Dermis blood vessel endothelial cell (primary cell): ENCODE measurements around the gene CAPN1. TPM values are rescaled to one million over a fixed set of nuclear protein-coding genes. Genes with fewer than 3 reads are reported as not detected.
"Not testable (repeated sequence)": the region's sequence is repeated elsewhere in the genome, so short reads cannot be mapped to it uniquely, and the experiment has no call there.

Experiments
- DNase-seq: peaks from one replicate; pipeline ENCODE4 v3.0.0; 2010
- total RNA-seq: library from RNA; depleted of rRNA; stranded (reverse); fragments of >200 nt; gene quantifications from 2 replicates; pipeline ENCODE4 v1.2.3, GENCODE V29; 2014

The CAPN1 gene
- total RNA-seq, 1 donor from 2014 or later, result 97.2 TPM

GRCh38 chr11:65218446-65218845 is 36.7 kb downstream of the CAPN1 start:
- no peak for DNase-seq

GRCh38 chr11:65219930-65220213 is 38.1 kb downstream of the CAPN1 start:
- DNase-seq, result no peak

GRCh38 chr11:65221026-65221425 is 39.3 kb downstream of the CAPN1 start:
- no peak for DNase-seq

GRCh38 chr11:65223011-65223410 is 41.3 kb downstream of the CAPN1 start:
- DNase-seq, result no peak

- peak; percentile 77 for DNase-seq
Observed at GRCh38 chr11:65224930-65225278, 43.2 kb downstream of the CAPN1 start.

GRCh38 chr11:65225279-65226102 is 43.8 kb downstream of the CAPN1 start:
- DNase-seq, result peak; percentile 79

GRCh38 chr11:65226103-65226442 is 44.3 kb downstream of the CAPN1 start:
- DNase-seq, result no peak

GRCh38 chr11:65227879-65228278 is 46.2 kb downstream of the CAPN1 start:
- DNase-seq, result no peak

- no peak for DNase-seq
Observed at GRCh38 chr11:65236194-65237059, 54.7 kb downstream of the CAPN1 start.

GRCh38 chr11:65238302-65238701 is 56.6 kb downstream of the CAPN1 start:
- not testable (repeated sequence) for DNase-seq

GRCh38 chr11:65241134-65241533 is 59.4 kb downstream of the CAPN1 start:
- DNase-seq, result no peak

GRCh38 chr11:65241692-65242091 is 60.0 kb downstream of the CAPN1 start:
- DNase-seq, result no peak

GRCh38 chr11:65242389-65242788 is 60.7 kb downstream of the CAPN1 start:
- no peak for DNase-seq

GRCh38 chr11:65243797-65244196 is 62.1 kb downstream of the CAPN1 start:
- DNase-seq, result no peak

- DNase-seq, result not testable (repeated sequence)
Observed at GRCh38 chr11:65245046-65245445, 63.3 kb downstream of the CAPN1 start.

GRCh38 chr11:65246506-65246905 is 64.8 kb downstream of the CAPN1 start:
- no peak for DNase-seq

GRCh38 chr11:65248184-65248710 is 66.5 kb downstream of the CAPN1 start:
- DNase-seq, result peak; percentile 56

GRCh38 chr11:65251476-65251875 is 69.7 kb downstream of the CAPN1 start:
- no peak for DNase-seq

GRCh38 chr11:65254724-65255123 is 73.0 kb downstream of the CAPN1 start:
- DNase-seq, result no peak

- no peak for DNase-seq
Observed at GRCh38 chr11:65258988-65259387, 77.3 kb downstream of the CAPN1 start.

- no peak for DNase-seq
Observed at GRCh38 chr11:65260302-65260701, 78.6 kb downstream of the CAPN1 start.

- DNase-seq, result no peak
Observed at GRCh38 chr11:65260756-65261590, 79.2 kb downstream of the CAPN1 start.
